CD8-positive, alpha-beta memory T cell (primary cell): ENCODE measurements around the gene FKRP. TPM values are rescaled to one million over a fixed set of nuclear protein-coding genes. Genes with fewer than 3 reads are reported as not detected.

Experiments
- CTCF ChIA-PET: fragments of 350-600 bp; sonication (Branson Sonifier 250); formaldehyde crosslinking; loops from one replicate; lab custom pipeline; 2021; ENCODE audit warnings: antibody characterized with exemption; lab: Charles Lee
- POLR2A ChIA-PET: fragments of 350-600 bp; sonication (Branson Sonifier 250); formaldehyde crosslinking; loops from one replicate; lab custom pipeline; 2021; ENCODE audit warnings: antibody characterized with exemption; lab: Charles Lee
- DNase-seq, 5 donors: peaks; one replicate each; pipeline versions ENCODE4 v3.0.0 to v3.0.0-alpha.2; 2020 to 2022; ENCODE audit warnings: mixed read lengths in 1 of 5
- H3K27ac ChIP-seq: one replicate; pipeline ENCODE4 v1.7.0; 2013; ENCODE audit warnings: low read depth, mild to moderate bottlenecking, low read length, moderate library complexity
- H3K27me3 ChIP-seq: 2 replicates; pipeline ENCODE4 v1.7.0; 2013; ENCODE audit warnings: low read length, mild to moderate bottlenecking; ENCODE audit not compliant: insufficient read depth, poor library complexity, severe bottlenecking
- H3K36me3 ChIP-seq: 2 replicates; pipeline ENCODE4 v1.7.0; 2013; ENCODE audit warnings: mild to moderate bottlenecking, low read length, moderate library complexity; ENCODE audit not compliant: insufficient read depth
- H3K4me1 ChIP-seq: 2 replicates; pipeline ENCODE4 v1.7.0; 2013; ENCODE audit warnings: mild to moderate bottlenecking, low read length, moderate library complexity; ENCODE audit not compliant: insufficient read depth
- H3K4me3 ChIP-seq: 2 replicates; pipeline ENCODE4 v1.7.0; 2013; ENCODE audit warnings: mild to moderate bottlenecking, low read length
- H3K9me3 ChIP-seq: 2 replicates; pipeline ENCODE4 v1.7.0; 2013; ENCODE audit warnings: mild to moderate bottlenecking, low read length
- H3K27ac Mint-ChIP-seq, 8 donors: one replicate each; pipeline ENCODE4 v1.8.0; 2020 to 2021; ENCODE audit warnings: mixed read lengths in 8 of 8, mild to moderate bottlenecking in 6 of 8, inconsistent platforms in 3 of 8, moderate library complexity in 3 of 8
- H3K27me3 Mint-ChIP-seq, 2 donors: one replicate each; pipeline ENCODE4 v1.8.0; 2020 to 2021; ENCODE audit warnings: mixed read lengths in 2 of 2, mild to moderate bottlenecking in 1 of 2, moderate library complexity in 1 of 2
- H3K36me3 Mint-ChIP-seq, 3 donors: one replicate each; pipeline ENCODE4 v1.8.0; 2020 to 2021; ENCODE audit warnings: mixed read lengths in 3 of 3, inconsistent platforms in 1 of 3, mild to moderate bottlenecking in 1 of 3
- H3K4me1 Mint-ChIP-seq, 3 donors: one replicate each; pipeline ENCODE4 v1.8.0; 2020 to 2021; ENCODE audit warnings: mixed read lengths in 3 of 3, inconsistent platforms in 1 of 3, mild to moderate bottlenecking in 1 of 3
- H3K4me3 Mint-ChIP-seq, 7 donors: one replicate each; pipeline ENCODE4 v1.8.0; 2020 to 2021; ENCODE audit warnings: mixed read lengths in 7 of 7, mild to moderate bottlenecking in 6 of 7, moderate library complexity in 4 of 7, inconsistent platforms in 2 of 7
- H3K9me3 Mint-ChIP-seq, 5 donors: one replicate each; pipeline ENCODE4 v1.8.0; 2020 to 2022; ENCODE audit warnings: mixed read lengths in 5 of 5, mild to moderate bottlenecking in 3 of 5, moderate library complexity in 2 of 5, inconsistent platforms in 1 of 5
- polyA plus RNA-seq: library from polyadenylated mRNA; unstranded; fragments of 300-500 nt; fragmentation: Illumina TruSeq; gene quantifications from one replicate; pipeline ENCODE4 v1.2.3, GENCODE V29; 2021
- total RNA-seq, 2 experiments: library from RNA; stranded (reverse); gene quantifications; one replicate each; pipeline ENCODE4 v1.2.3, GENCODE V29; 2021

Gene FKRP, protein sequence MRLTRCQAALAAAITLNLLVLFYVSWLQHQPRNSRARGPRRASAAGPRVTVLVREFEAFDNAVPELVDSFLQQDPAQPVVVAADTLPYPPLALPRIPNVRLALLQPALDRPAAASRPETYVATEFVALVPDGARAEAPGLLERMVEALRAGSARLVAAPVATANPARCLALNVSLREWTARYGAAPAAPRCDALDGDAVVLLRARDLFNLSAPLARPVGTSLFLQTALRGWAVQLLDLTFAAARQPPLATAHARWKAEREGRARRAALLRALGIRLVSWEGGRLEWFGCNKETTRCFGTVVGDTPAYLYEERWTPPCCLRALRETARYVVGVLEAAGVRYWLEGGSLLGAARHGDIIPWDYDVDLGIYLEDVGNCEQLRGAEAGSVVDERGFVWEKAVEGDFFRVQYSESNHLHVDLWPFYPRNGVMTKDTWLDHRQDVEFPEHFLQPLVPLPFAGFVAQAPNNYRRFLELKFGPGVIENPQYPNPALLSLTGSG
- total RNA-seq (10 to 100 TPM; 21.6 to 24.4 TPM), polyA plus RNA-seq (6.4 TPM)

DNA sequence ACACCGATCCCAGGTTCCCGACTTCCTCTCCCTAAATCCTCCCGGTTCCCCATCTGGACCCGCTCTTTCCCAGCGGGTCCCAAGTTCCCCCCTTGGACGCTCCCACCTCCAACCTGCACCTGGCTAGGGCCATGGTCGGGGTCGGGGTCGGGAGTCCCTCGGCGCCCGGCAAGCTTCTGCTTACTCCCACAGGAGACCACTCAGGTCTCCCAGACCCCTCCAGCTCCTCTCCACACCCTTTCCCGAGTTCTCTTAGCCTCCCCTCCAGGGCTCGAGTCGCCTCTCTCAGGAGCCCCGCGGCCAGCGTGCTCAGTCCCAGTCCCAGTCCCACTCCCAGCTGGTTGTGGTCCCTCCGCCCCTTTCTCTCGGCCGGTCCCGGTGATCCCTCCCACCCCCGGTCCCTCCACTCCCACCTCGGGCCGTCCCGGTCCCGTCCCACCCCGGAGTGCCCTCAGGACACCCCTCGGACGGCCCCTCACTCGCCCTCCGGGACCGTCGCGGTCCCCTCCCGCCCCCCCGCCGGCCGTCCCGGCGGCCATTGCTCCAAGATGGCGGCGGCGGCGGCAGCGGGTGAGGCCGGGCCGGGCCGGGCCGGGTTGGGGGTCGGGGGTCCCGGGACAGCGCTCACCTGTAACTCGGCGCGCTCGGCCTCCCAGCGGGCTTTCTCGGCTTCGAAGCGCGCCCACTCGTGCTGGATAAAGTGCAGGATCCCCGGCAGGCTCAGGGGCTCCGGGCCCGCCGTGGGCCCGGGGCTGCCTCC lies at the start of gene FKRP:
Gene FKRP, plus strand, starts transcription at position 537 of the 760 bp plus-strand sequence. CDS start 9,394 bp downstream, outside the sequence.
- peaks cover 0 to 2% of the 10 kb centered on the region in 2 donors for H3K27me3 Mint-ChIP-seq
- H3K4me3 ChIP-seq = peak within 1 kb of the TSS; percentile 87

GRCh38 chr19:46696866-46697203 lies 49.0 kb upstream of the FKRP start:
- ChIA-PET POLR2A (no interaction called here), CTCF (interaction anchor here (0.6 to 3.6 kb wide), 4 partner anchors 7 to 144 kb away, joined by 3 to 13 read pairs (median 4); no protein-coding TSS in a partner anchor)
- Histone ChIP-seq H3K27me3 (no peaks in the 10 kb centered on the region), H3K27ac (no peak overlapping the region), H3K36me3 (peaks cover 82% of the 10 kb centered on the region), H3K9me3 (no peaks in the 10 kb centered on the region), H3K4me1 (no peaks in the 10 kb centered on the region), H3K4me3 (no peak overlapping the region)
- no peaks in the 10 kb centered on the region for H3K9me3 Mint-ChIP-seq
- DNase-seq = no peak
- no peaks in the 10 kb centered on the region for H3K27me3 Mint-ChIP-seq
- H3K27ac Mint-ChIP-seq = peak overlapping the region in 1 of 8 donors; percentile 38
- no peak overlapping the region for H3K4me3 Mint-ChIP-seq
- H3K4me1 Mint-ChIP-seq = peaks cover 2 to 5% (median 5%) of the 10 kb centered on the region in 3 donors
- peaks cover 16 to 90% (median 18%) of the 10 kb centered on the region in 3 donors for H3K36me3 Mint-ChIP-seq

More for the DNA sequence above, at the start of gene FKRP:
- Histone ChIP-seq H3K9me3 (no peaks in the 10 kb centered on the region), H3K27ac (peak within 1 kb of the TSS; percentile 79), H3K4me1 (peaks cover 25% of the 10 kb centered on the region), H3K27me3 (no peaks in the 10 kb centered on the region), H3K36me3 (no peaks in the 10 kb centered on the region)
- CTCF ChIA-PET = interaction anchor here (0.6 to 2.7 kb wide), 2 partner anchors 41 to 96 kb away, joined by 3 to 9 read pairs; no protein-coding TSS in a partner anchor
- Mint-ChIP-seq H3K4me3 (peak within 1 kb of the TSS; percentile 89 to 96 (median 91)), H3K9me3 (no peaks in the 10 kb centered on the region), H3K36me3 (peaks cover 0 to 35% (median 5%) of the 10 kb centered on the region in 3 donors), H3K4me1 (peaks cover 51 to 68% (median 66%) of the 10 kb centered on the region in 3 donors), H3K27ac (peak within 1 kb of the TSS; percentile 86 to 96 (median 94))
- DNase-seq = peak; percentile 16 to 59 (median 22)
- POLR2A ChIA-PET = no interaction called here

DNA sequence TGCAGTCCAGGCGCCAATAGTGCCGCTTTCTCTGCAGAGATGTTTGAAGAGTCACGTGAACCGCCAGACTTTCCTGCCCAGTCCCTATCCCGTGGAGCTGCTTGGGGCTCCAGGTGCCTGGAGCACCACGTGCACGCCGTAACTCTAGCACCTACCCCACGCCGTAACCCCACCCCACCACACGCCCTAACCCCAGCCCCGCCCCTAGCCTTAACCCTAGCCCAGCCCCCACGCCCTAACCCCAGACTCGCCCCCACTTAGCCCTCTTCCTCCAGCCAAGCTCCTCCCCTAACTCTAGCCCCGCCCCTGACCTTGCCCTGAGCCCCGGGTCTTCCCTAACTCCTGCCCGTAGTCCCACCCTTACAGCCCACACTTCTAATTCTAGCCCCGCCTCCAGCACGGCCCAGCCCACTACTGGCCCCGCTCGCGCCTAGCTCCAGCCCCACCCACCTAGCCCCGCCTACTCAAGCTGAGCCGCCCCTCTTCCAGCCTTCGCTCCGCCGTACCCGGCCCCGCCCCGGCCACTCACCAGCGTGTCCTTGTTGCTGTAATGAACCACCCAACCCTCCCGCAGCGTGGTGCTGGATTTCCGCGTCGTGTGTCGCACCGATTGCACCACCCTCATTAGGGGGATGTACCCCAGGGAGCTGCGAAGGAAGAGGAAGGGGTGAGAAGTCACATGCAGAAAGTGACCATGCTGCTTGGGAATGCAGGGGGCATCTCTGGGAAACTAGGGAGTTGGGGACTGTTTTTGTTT lies 48.5 kb upstream of the FKRP start:
- ChIA-PET CTCF (interaction anchor here (0.6 to 1.6 kb wide), 3 partner anchors 31 to 143 kb away, joined by 3 to 4 read pairs (median 3); no protein-coding TSS in a partner anchor), POLR2A (no interaction called here)
- peaks cover 2 to 5% (median 5%) of the 10 kb centered on the region in 3 donors for H3K4me1 Mint-ChIP-seq
- peaks cover 13 to 89% (median 18%) of the 10 kb centered on the region in 3 donors for H3K36me3 Mint-ChIP-seq
- peak overlapping the region in 3 of 8 donors; percentile 38 to 80 (median 79) for H3K27ac Mint-ChIP-seq
- Histone ChIP-seq H3K27me3 (no peaks in the 10 kb centered on the region), H3K4me1 (no peaks in the 10 kb centered on the region), H3K36me3 (peaks cover 82% of the 10 kb centered on the region), H3K9me3 (no peaks in the 10 kb centered on the region), H3K27ac (no peak overlapping the region), H3K4me3 (no peak overlapping the region)
- no peaks in the 10 kb centered on the region for H3K27me3 Mint-ChIP-seq
- no peak for DNase-seq
- no peak overlapping the region for H3K4me3 Mint-ChIP-seq
- no peaks in the 10 kb centered on the region for H3K9me3 Mint-ChIP-seq

- no peak overlapping the region for H3K4me3 Mint-ChIP-seq
- DNase-seq = no peak
Observed at GRCh38 chr19:46698395-46699321, 47.2 kb upstream of the FKRP start.

GRCh38 chr19:46700704-46701103 lies 45.2 kb upstream of the FKRP start:
- Mint-ChIP-seq H3K36me3 (peaks cover 4 to 85% (median 13%) of the 10 kb centered on the region in 3 donors), H3K27me3 (peaks cover 0 to 3% of the 10 kb centered on the region in 2 donors)

More at GRCh38 chr19:46698395-46699321, 47.2 kb upstream of the FKRP start:
- Mint-ChIP-seq H3K4me1 (peaks cover 0 to 2% (median 0%) of the 10 kb centered on the region in 3 donors), H3K27me3 (no peaks in the 10 kb centered on the region), H3K27ac (peak overlapping the region in 1 of 8 donors; percentile 23), H3K36me3 (peaks cover 8 to 86% (median 13%) of the 10 kb centered on the region in 3 donors), H3K9me3 (no peaks in the 10 kb centered on the region)
- Histone ChIP-seq H3K4me1 (no peaks in the 10 kb centered on the region), H3K4me3 (no peak overlapping the region), H3K27ac (no peak overlapping the region), H3K9me3 (no peaks in the 10 kb centered on the region), H3K27me3 (no peaks in the 10 kb centered on the region), H3K36me3 (peaks cover 79% of the 10 kb centered on the region)
- POLR2A ChIA-PET = no interaction called here
- CTCF ChIA-PET = interaction anchor here (1.9 kb wide), 1 partner anchor 30 kb away, joined by 7 read pairs; no protein-coding TSS in a partner anchor

DNA sequence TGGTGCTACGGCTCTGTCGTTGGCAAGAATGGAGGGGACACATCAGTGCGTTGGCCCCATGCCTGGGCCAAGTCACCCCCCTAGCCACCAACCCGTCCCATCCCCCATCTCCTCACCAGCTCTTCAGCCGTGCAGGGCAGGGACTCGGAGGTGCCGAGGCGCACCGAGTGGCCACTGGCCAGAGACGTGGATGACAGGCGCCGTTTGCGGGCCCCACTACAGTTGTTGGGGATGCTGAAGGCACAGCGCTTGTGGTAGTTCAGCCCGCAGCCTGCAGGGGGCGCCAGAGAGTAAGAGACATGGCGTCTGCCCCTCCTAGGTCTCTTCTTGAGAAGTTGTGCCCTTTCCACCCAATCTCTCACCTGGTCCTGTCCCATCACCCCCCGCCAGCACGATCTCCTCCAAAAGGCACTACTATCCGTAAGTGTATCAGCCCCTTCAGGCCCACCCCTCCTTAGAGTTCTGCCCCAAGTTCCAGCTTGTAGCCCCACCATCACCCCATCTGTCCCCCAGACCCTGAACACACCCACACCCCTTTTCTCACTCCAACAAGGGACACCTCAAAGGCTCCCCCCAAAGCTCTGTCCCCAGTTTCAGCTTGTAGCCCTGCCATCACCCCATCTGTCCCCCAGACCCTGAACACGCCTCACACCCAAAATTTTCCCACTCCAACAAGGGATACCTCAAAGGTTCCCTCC lies 41.3 kb upstream of the FKRP start:
- no peaks in the 10 kb centered on the region for H3K27me3 ChIP-seq
- peaks cover 8% of the 10 kb centered on the region for H3K4me1 ChIP-seq
- ChIA-PET POLR2A (interaction anchor here (0.5 to 2.3 kb wide), 3 partner anchors 10 to 60 kb away, joined by 3 to 11 read pairs (median 5); no protein-coding TSS in a partner anchor), CTCF (interaction anchor here (0.9 to 7.6 kb wide), 19 partner anchors 10 to 137 kb away, joined by 3 to 124 read pairs (median 7); partner anchors contain the start of gene FKRP)
- no peak overlapping the region for H3K27ac ChIP-seq
- Mint-ChIP-seq H3K4me3 (peak overlapping the region in 2 of 7 donors; percentile 8 to 27), H3K27ac (peak overlapping the region; percentile 18 to 98 (median 81)), H3K9me3 (no peaks in the 10 kb centered on the region), H3K36me3 (peaks cover 8 to 79% (median 8%) of the 10 kb centered on the region in 3 donors), H3K4me1 (peaks cover 8 to 12% (median 12%) of the 10 kb centered on the region in 3 donors), H3K27me3 (peaks cover 0 to 3% of the 10 kb centered on the region in 2 donors)
- DNase-seq = peak; percentile 64 to 88 (median 82)
- H3K4me3 ChIP-seq = no peak overlapping the region
- H3K9me3 ChIP-seq = no peaks in the 10 kb centered on the region
- peaks cover 59% of the 10 kb centered on the region for H3K36me3 ChIP-seq

More at GRCh38 chr19:46700704-46701103, 45.2 kb upstream of the FKRP start:
- Mint-ChIP-seq H3K4me1 (peaks cover 8 to 12% (median 8%) of the 10 kb centered on the region in 3 donors), H3K9me3 (no peaks in the 10 kb centered on the region), H3K4me3 (no peak overlapping the region), H3K27ac (peak overlapping the region in 1 of 8 donors; percentile 50)
- Histone ChIP-seq H3K4me1 (peaks cover 8% of the 10 kb centered on the region), H3K4me3 (no peak overlapping the region), H3K36me3 (peaks cover 74% of the 10 kb centered on the region), H3K27ac (no peak overlapping the region), H3K9me3 (no peaks in the 10 kb centered on the region), H3K27me3 (no peaks in the 10 kb centered on the region)
- ChIA-PET CTCF (interaction anchor here (2.7 to 7.6 kb wide), 2 partner anchors 29 to 89 kb away, joined by 8 to 124 read pairs; no protein-coding TSS in a partner anchor), POLR2A (no interaction called here)
- DNase-seq = no peak
